H1 (cell line): ENCODE measurements around the gene FAM234A. TPM values are rescaled to one million over a fixed set of nuclear protein-coding genes. Genes with fewer than 3 reads are reported as not detected.

ENCODE experiments used
- CTCF ChIA-PET: fragments of 300-600 bp; sonication (Branson Sonifier 250); formaldehyde crosslinking; loops from one replicate; lab custom pipeline; 2021; ENCODE audit not compliant: partially characterized antibody; lab: Charles Lee
- POLR2A ChIA-PET: fragments of 300-600 bp; sonication (Branson Sonifier 250); formaldehyde crosslinking; loops from one replicate; lab custom pipeline; 2021; ENCODE audit warnings: inconsistent platforms; ENCODE audit not compliant: partially characterized antibody; lab: Charles Lee
- DNase-seq, 2 experiments: peaks; one replicate each; pipeline versions ENCODE4 v3.0.0 to v3.0.0-alpha.2; 2010 to 2022; ENCODE audit warnings: low spot score in 2 of 2, low read depth in 1 of 2, mixed read lengths in 1 of 2
- FAIRE-seq: peaks from 2 replicates; lab custom pipeline; 2011; peaks lifted over from hg19 to GRCh38; lab: Jason Lieb, UNC
- H2AFZ ChIP-seq: 2 replicates; pipeline ENCODE4 v1.8.1; 2012; ENCODE audit warnings: low read length, inconsistent platforms
- H2AK5ac ChIP-seq: 2 replicates; pipeline ENCODE4 v1.6.1; 2013; ENCODE audit warnings: low read depth, low read length
- H2BK120ac ChIP-seq: replicated peaks from 2 replicates; pipeline ENCODE3; 2013; ENCODE audit warnings: low read depth, low read length, inconsistent platforms
- H2BK12ac ChIP-seq: 2 replicates; pipeline ENCODE4 v1.6.1; 2013; ENCODE audit warnings: low read depth, low read length
- H2BK15ac ChIP-seq: 2 replicates; pipeline ENCODE4 v1.6.1; 2013; ENCODE audit warnings: low read length
- H2BK20ac ChIP-seq: 2 replicates; pipeline ENCODE4 v1.6.1; 2013; ENCODE audit warnings: low read length
- H2BK5ac ChIP-seq: 2 replicates; pipeline ENCODE4 v1.6.1; 2013; ENCODE audit warnings: low read depth, low read length
- H3K14ac ChIP-seq: 2 replicates; pipeline ENCODE4 v1.6.1; 2013; ENCODE audit warnings: inconsistent platforms; ENCODE audit not compliant: insufficient read length
- H3K18ac ChIP-seq: 2 replicates; pipeline ENCODE4 v1.6.1; 2013; ENCODE audit warnings: low read length; ENCODE audit errors: extremely low read depth
- H3K23ac ChIP-seq: 2 replicates; pipeline ENCODE4 v1.6.1; 2013; ENCODE audit warnings: inconsistent platforms; ENCODE audit not compliant: insufficient read length
- H3K23me2 ChIP-seq: 2 replicates; pipeline ENCODE4 v1.6.1; 2013; ENCODE audit warnings: low read depth, low read length
- H3K27ac ChIP-seq: 2 replicates; pipeline ENCODE4 v1.6.1; 2011; ENCODE audit warnings: low read depth, low read length, inconsistent platforms
- H3K27me3 ChIP-seq, 4 experiments: replicated peaks in 1 of 4; 1 replicate in 1 of 4; 2 replicates in 3 of 4; pipeline versions ENCODE4 v1.6.1 to v1.8.1; 2011 to 2013; ENCODE audit warnings: low read length in 3 of 4, mild to moderate bottlenecking in 3 of 4, inconsistent platforms in 2 of 4, mixed read lengths in 2 of 4, moderate library complexity in 1 of 4; ENCODE audit not compliant: control insufficient read depth in 3 of 4, insufficient read depth in 3 of 4; ENCODE audit errors: extremely low read depth in 1 of 4
- H3K36me3 ChIP-seq, 4 experiments: 2 replicates each; pipeline versions ENCODE4 v1.6.1 to v1.8.1; 2011 to 2013; ENCODE audit warnings: mild to moderate bottlenecking in 4 of 4, low read length in 3 of 4, moderate library complexity in 2 of 4, control low read depth in 1 of 4, inconsistent platforms in 1 of 4; ENCODE audit not compliant: insufficient read depth in 4 of 4, control insufficient read depth in 2 of 4
- H3K4ac ChIP-seq: replicated peaks from 2 replicates; pipeline ENCODE3; 2013; ENCODE audit warnings: low read length, low read depth, mixed read lengths, inconsistent platforms; ENCODE audit not compliant: insufficient read length
- H3K4me1 ChIP-seq, 4 experiments: replicated peaks in 1 of 4; 1 replicate in 1 of 4; 2 replicates in 3 of 4; pipeline versions ENCODE4 v1.6.1 to v1.8.1; 2011 to 2013; ENCODE audit warnings: low read length in 3 of 4, inconsistent platforms in 2 of 4, mixed read lengths in 1 of 4; ENCODE audit not compliant: insufficient read depth in 4 of 4, control insufficient read depth in 3 of 4
- H3K4me2 ChIP-seq, 2 experiments: 2 replicates each; pipeline versions ENCODE4 v1.6.1 to v1.8.1; 2011 to 2013; ENCODE audit warnings: low read depth in 2 of 2, low read length in 2 of 2, control low read depth in 1 of 2, inconsistent platforms in 1 of 2, mild to moderate bottlenecking in 1 of 2; ENCODE audit not compliant: insufficient read depth in 1 of 2
- H3K4me3 ChIP-seq, 4 experiments: fragments of 200-600, 300-600 bp in 1 of 4; sonication (generic), shearing (Covaris generic), sonication (Bioruptor Twin) in 1 of 4; 2 replicates each; pipeline versions ENCODE4 v1.5.1 to v1.8.1; 2011 to 2016; ENCODE audit warnings: low read length in 4 of 4, low read depth in 3 of 4, control low read depth in 2 of 4, inconsistent platforms in 2 of 4, mild to moderate bottlenecking in 2 of 4, mixed read lengths in 1 of 4, moderate library complexity in 1 of 4; ENCODE audit not compliant: insufficient read depth in 2 of 4; ENCODE audit errors: extremely low read depth in 1 of 4
- H3K56ac ChIP-seq: replicated peaks from 2 replicates; pipeline ENCODE3; 2013; ENCODE audit warnings: low read depth, mild to moderate bottlenecking, mixed read lengths, low read length, inconsistent platforms; ENCODE audit not compliant: insufficient read length
- H3K79me1 ChIP-seq: 2 replicates; pipeline ENCODE4 v1.6.1; 2013; ENCODE audit warnings: low read depth, low read length, control low read depth
- H3K79me2 ChIP-seq, 2 experiments: 2 replicates each; pipeline versions ENCODE4 v1.6.1 to v1.8.1; 2012 to 2013; ENCODE audit warnings: low read length in 2 of 2, mild to moderate bottlenecking in 2 of 2, inconsistent platforms in 1 of 2; ENCODE audit not compliant: insufficient read depth in 2 of 2, control insufficient read depth in 1 of 2
- H3K9ac ChIP-seq, 4 experiments: replicated peaks in 1 of 4; 1 replicate in 1 of 4; 2 replicates in 3 of 4; pipeline versions ENCODE4 v1.6.1 to v1.8.1; 2011 to 2013; ENCODE audit warnings: low read depth in 3 of 4, low read length in 3 of 4, control low read depth in 2 of 4, mild to moderate bottlenecking in 2 of 4, moderate library complexity in 2 of 4, inconsistent platforms in 1 of 4; ENCODE audit errors: extremely low read depth in 1 of 4
- H3K9me3 ChIP-seq, 2 experiments: 2 replicates each; pipeline versions ENCODE4 v1.6.1 to v1.8.1; 2012 to 2013; ENCODE audit warnings: mild to moderate bottlenecking in 2 of 2, moderate library complexity in 2 of 2, control low read depth in 1 of 2, inconsistent platforms in 1 of 2, low read depth in 1 of 2, low read length in 1 of 2, mixed read lengths in 1 of 2; ENCODE audit not compliant: insufficient read depth in 2 of 2
- H4K20me1 ChIP-seq, 2 experiments: replicated peaks in 1 of 2; 2 replicates each; pipeline versions ENCODE3 to v1.8.1; 2011 to 2013; ENCODE audit warnings: inconsistent platforms in 2 of 2, low read length in 2 of 2, mild to moderate bottlenecking in 1 of 2; ENCODE audit not compliant: insufficient read depth in 2 of 2, control insufficient read depth in 1 of 2
- H4K5ac ChIP-seq: 2 replicates; pipeline ENCODE4 v1.6.1; 2013; ENCODE audit warnings: low read length, low read depth, mixed read lengths, inconsistent platforms; ENCODE audit not compliant: insufficient read length
- H4K8ac ChIP-seq: 2 replicates; pipeline ENCODE4 v1.8.0; 2013; ENCODE audit warnings: mild to moderate bottlenecking, moderate library complexity, low read length, inconsistent platforms; ENCODE audit not compliant: insufficient read depth; ENCODE audit errors: extremely low read depth
- H4K91ac ChIP-seq: replicated peaks from 2 replicates; pipeline ENCODE3; 2013; ENCODE audit warnings: low read length, mixed read lengths, inconsistent platforms; ENCODE audit not compliant: insufficient read length
- CHD1 ChIP-seq: IDR thresholded peaks from 2 replicates; pipeline ENCODE4 v1.6.1; 2012; ENCODE audit warnings: low read depth, low read length, improper control_type of control experiment
- CHD2 ChIP-seq: IDR thresholded peaks from 2 replicates; pipeline ENCODE4 v1.6.1; 2012; ENCODE audit warnings: low read length, improper control_type of control experiment
- FOSL1 ChIP-seq: IDR thresholded peaks from 2 replicates; pipeline ENCODE4 v1.6.1; 2011; ENCODE audit warnings: mild to moderate bottlenecking, low read depth, low read length, moderate library complexity; ENCODE audit not compliant: insufficient read depth
- MAFK ChIP-seq: IDR thresholded peaks from 2 replicates; pipeline ENCODE4 v1.6.1; 2012; ENCODE audit warnings: low read depth, mild to moderate bottlenecking, improper control_type of control experiment, low read length
- RXRA ChIP-seq: IDR thresholded peaks from 2 replicates; pipeline ENCODE4 v1.6.1; 2011; ENCODE audit warnings: low read depth, mild to moderate bottlenecking, low read length, moderate library complexity; ENCODE audit not compliant: insufficient read depth
- SP2 ChIP-seq: IDR thresholded peaks from 2 replicates; pipeline ENCODE4 v1.6.1; 2012; ENCODE audit warnings: mild to moderate bottlenecking, low read length, inconsistent platforms
- SUZ12 ChIP-seq: fragments of 200-600 bp; sonication (generic); IDR thresholded peaks from 2 replicates; pipeline ENCODE4 v1.6.1; 2012; ENCODE audit warnings: mild to moderate bottlenecking, inconsistent platforms, low read length, moderate library complexity, mixed read lengths
- TAF7 ChIP-seq: optimal IDR thresholded peaks from 2 replicates; pipeline ENCODE3; 2011; ENCODE audit warnings: low read depth, mild to moderate bottlenecking, inconsistent platforms, low read length, moderate library complexity, borderline replicate concordance
- TBP ChIP-seq: IDR thresholded peaks from 2 replicates; pipeline ENCODE4 v1.6.1; 2011; ENCODE audit warnings: low read depth, low read length, improper control_type of control experiment
- YY1 ChIP-seq: IDR thresholded peaks from 2 replicates; pipeline ENCODE4 v1.6.1; 2011; ENCODE audit warnings: low read depth, mild to moderate bottlenecking, low read length
- ZNF274 ChIP-seq: IDR thresholded peaks from 2 replicates; pipeline ENCODE4 v1.7.0; 2012; ENCODE audit warnings: low read length, borderline replicate concordance; ENCODE audit errors: extremely low read depth
- WGBS, 2 experiments: shearing (Covaris generic) in 1 of 2; methylation state at CpG; one replicate each; pipeline versions ENCODE4 v1.1.6 to v1.1.7; 2013 to 2015; ENCODE audit warnings: low lambda C conversion rate in 2 of 2, mixed read lengths in 2 of 2, inconsistent platforms in 1 of 2, low coverage in 1 of 2, missing lambda C conversion rate in 1 of 2; ENCODE audit not compliant: insufficient replicate concordance in 2 of 2, insufficient coverage in 1 of 2, insufficient read length in 1 of 2; ENCODE audit errors: extremely low coverage in 1 of 2, missing lambda C conversion rate in 1 of 2; 5-methylcytosine and 5-hydroxymethylcytosine counted together
- polyA plus RNA-seq, 7 experiments: library from polyadenylated mRNA; depleted of rRNA in 3 of 7; stranded (reverse) in 5 of 7; unstranded in 2 of 7; fragments of >200 nt in 5 of 7; fragments of 200-250 nt in 2 of 7; gene quantifications; 1 replicate in 5 of 7; 2 replicates in 1 of 7; 4 replicates in 1 of 7; pipeline versions ENCODE4 v1.2.1 to v1.2.3, GENCODE V29; 2011 to 2013; ENCODE audit warnings: missing spikeins in 2 of 7, mixed read lengths in 2 of 7
- total RNA-seq: library from RNA; stranded (reverse); fragmentation: NEBNext Ultra II Directional; extraction: Animal tissue kit (Norgen Biotek cat#: 25700); gene quantifications from 2 replicates; pipeline ENCODE4 v1.2.1, GENCODE V29; 2021

The FAM234A gene
- total and polyA plus RNA-seq, 2 of the 8 experiments (the other 6 are each of a cell fraction or from before 2014, with no cell fraction given) = 80.6 to 104 TPM

DNA sequence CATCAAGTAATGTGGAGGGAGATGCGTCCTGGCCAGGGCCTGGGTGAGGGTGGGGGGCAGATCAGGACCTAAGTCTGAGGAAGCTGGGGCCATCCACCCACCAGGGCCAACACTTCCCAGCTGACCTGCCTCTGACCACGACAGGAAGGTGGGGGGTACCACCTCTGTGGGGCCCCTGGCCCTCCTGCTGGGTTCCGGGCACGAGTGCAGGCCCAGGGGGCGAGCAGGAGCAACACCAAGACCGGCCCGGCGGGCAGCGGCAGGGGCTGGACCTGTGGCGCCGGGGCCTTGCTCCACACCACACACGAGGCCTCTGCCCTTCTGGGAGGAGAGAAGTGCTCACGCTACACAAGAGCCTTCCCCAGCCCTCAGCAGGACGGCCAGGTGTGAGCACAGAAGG, 61.7 kb downstream of the FAM234A start:
- DNase-seq (no peak), FAIRE-seq (no peak)
- H2BK12ac ChIP-seq = no peak overlapping the region
- no peak overlapping the region for H3K56ac ChIP-seq
- no peaks in the 10 kb centered on the region for H3K27me3 ChIP-seq
- H2AK5ac ChIP-seq = no peak overlapping the region
- H3K14ac ChIP-seq = no peak overlapping the region
- H3K36me3 ChIP-seq = peaks cover 0 to 22% (median 2%) of the 10 kb centered on the region in 4 experiments; a peak in 4 of 8 replicates
- H4K5ac ChIP-seq = no peak overlapping the region
- no peak overlapping the region for H3K18ac ChIP-seq
- H2BK120ac ChIP-seq = no peak overlapping the region
- no peak overlapping the region for H3K4me2 ChIP-seq
- H2AFZ ChIP-seq = no peak overlapping the region
- H2BK5ac ChIP-seq = no peak overlapping the region
- POLR2A ChIA-PET = no interaction called here
- no peak overlapping the region for H4K91ac ChIP-seq
- no peaks in the 10 kb centered on the region for H3K23me2 ChIP-seq
- H3K4ac ChIP-seq = no peak overlapping the region
- H3K27ac ChIP-seq = no peak overlapping the region
- H3K79me1 ChIP-seq = no peaks in the 10 kb centered on the region
- H2BK15ac ChIP-seq = no peak overlapping the region
- H3K9me3 ChIP-seq = no peaks in the 10 kb centered on the region
- no peak overlapping the region; the same call in 1 of the 2 replicates for H4K8ac ChIP-seq
- H3K4me1 ChIP-seq = no peaks in the 10 kb centered on the region
- H3K23ac ChIP-seq = no peak overlapping the region
- H3K9ac ChIP-seq = no peak overlapping the region
- CTCF ChIA-PET = interaction anchor here (0.6 to 1.2 kb wide), 4 partner anchors 10 to 230 kb away, joined by 3 to 4 read pairs (median 3); no protein-coding TSS in a partner anchor
- H4K20me1 ChIP-seq = peaks cover 0 to 4% of the 10 kb centered on the region in 2 experiments
- H3K79me2 ChIP-seq = no peaks in the 10 kb centered on the region
- H3K4me3 ChIP-seq = no peak overlapping the region
- 96% methylated on average over 14 of the region's 14 CpGs; no CpG with 5 or more reads in 1 of the 2 experiments for WGBS, 2 experiments
- H2BK20ac ChIP-seq = no peak overlapping the region
- TF ChIP-seq TBP (no peak), ZNF274 (no peak), MAFK (no peak), CHD2 (no peak), TAF7 (no peak), SP2 (no peak), YY1 (no peak), SUZ12 (no peak), CHD1 (no peak), RXRA (no peak), FOSL1 (no peak)
